ENCODE measurements around the gene MPRIP.

MPRIP gene

DNA sequence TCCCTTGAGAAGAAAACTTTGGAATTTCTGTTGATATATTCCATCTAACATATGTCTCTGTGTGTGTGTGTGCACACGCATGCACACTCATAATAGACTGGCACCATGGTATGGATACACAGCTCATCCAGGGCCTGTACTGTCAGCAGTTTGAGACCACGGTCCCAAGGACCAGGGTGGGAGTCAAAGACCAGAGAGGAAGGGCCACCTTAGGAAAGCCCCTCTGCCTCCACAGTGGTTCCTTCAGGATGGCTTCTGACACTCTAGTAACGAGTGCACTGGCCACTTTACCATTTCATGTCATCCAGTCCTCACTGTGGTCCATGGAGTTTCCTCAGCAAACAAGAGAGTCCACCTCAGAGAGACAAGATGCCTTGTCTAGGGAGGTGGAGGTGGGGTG lies 82.1 kb downstream of the MPRIP start:
- TF ChIP-seq, protein P1, sequence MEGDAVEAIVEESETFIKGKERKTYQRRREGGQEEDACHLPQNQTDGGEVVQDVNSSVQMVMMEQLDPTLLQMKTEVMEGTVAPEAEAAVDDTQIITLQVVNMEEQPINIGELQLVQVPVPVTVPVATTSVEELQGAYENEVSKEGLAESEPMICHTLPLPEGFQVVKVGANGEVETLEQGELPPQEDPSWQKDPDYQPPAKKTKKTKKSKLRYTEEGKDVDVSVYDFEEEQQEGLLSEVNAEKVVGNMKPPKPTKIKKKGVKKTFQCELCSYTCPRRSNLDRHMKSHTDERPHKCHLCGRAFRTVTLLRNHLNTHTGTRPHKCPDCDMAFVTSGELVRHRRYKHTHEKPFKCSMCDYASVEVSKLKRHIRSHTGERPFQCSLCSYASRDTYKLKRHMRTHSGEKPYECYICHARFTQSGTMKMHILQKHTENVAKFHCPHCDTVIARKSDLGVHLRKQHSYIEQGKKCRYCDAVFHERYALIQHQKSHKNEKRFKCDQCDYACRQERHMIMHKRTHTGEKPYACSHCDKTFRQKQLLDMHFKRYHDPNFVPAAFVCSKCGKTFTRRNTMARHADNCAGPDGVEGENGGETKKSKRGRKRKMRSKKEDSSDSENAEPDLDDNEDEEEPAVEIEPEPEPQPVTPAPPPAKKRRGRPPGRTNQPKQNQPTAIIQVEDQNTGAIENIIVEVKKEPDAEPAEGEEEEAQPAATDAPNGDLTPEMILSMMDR (conservative IDR thresholded peaks at IDR 0.05; ENCODE audit: low read depth) = no peak
- ChIA-PET POLR2A (ENCODE audit: low non-redundant PET) (no interaction called here), CTCF (no interaction called here)
- no peak for DNase-seq (ENCODE audit: low spot score)
- peak overlapping the region; percentile 43; the same call in 1 of the 2 replicates for H3K27ac ChIP-seq

DNA sequence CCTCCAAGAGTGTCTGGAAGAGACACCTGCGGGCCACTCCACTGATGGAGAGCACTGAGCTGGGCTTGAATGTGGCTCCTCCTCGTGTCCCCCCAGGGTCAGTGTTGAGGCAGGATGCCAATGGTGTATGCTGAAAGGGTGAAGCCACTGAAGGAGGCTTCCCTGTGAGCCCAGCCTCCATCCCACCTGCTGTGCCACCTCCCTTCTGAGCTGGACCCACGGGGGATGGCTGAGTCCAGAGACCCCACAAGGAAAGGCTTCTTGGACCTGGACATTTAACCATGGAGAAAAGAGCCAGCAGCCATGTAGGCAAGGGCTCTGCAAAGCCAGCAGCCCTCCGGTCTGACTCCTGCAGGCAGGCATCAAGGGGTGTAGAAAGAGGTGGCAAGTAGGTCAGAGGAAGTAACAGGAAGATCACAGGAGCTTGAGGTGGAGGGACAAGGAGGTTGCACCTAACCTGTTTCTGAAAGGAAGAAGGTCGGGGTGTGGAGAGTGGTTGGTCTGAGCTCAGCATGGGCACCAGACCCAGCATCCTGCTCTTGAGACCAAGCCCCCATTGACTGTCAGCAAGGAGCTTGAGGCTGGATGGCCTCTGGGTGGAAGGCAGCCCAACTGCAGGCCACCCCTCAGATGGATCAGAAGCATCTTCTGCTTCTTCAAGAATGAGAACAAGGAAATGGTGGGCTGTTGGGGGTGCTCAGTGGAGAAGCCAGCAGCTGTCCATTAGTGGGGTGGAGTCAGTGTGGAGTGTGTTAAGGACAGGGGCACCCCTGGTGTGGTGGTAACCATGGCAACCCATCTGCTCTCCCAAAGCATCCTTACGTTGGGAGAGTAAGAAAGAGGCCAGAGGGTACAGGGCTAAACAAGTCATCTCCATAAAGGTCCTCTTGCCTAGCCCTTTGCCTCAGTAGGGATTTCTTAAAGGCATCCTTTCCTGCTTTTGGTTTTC lies 83.2 kb downstream of the MPRIP start:
- peak overlapping the region; percentile 43; the same call in 1 of the 2 replicates for H3K27ac ChIP-seq
- ChIA-PET CTCF (no interaction called here), POLR2A (ENCODE audit: low non-redundant PET) (no interaction called here)
- TF ChIP-seq, protein P1 (conservative IDR thresholded peaks at IDR 0.05; ENCODE audit: low read depth) = no peak
- DNase-seq (ENCODE audit: low spot score) = no peak

DNA sequence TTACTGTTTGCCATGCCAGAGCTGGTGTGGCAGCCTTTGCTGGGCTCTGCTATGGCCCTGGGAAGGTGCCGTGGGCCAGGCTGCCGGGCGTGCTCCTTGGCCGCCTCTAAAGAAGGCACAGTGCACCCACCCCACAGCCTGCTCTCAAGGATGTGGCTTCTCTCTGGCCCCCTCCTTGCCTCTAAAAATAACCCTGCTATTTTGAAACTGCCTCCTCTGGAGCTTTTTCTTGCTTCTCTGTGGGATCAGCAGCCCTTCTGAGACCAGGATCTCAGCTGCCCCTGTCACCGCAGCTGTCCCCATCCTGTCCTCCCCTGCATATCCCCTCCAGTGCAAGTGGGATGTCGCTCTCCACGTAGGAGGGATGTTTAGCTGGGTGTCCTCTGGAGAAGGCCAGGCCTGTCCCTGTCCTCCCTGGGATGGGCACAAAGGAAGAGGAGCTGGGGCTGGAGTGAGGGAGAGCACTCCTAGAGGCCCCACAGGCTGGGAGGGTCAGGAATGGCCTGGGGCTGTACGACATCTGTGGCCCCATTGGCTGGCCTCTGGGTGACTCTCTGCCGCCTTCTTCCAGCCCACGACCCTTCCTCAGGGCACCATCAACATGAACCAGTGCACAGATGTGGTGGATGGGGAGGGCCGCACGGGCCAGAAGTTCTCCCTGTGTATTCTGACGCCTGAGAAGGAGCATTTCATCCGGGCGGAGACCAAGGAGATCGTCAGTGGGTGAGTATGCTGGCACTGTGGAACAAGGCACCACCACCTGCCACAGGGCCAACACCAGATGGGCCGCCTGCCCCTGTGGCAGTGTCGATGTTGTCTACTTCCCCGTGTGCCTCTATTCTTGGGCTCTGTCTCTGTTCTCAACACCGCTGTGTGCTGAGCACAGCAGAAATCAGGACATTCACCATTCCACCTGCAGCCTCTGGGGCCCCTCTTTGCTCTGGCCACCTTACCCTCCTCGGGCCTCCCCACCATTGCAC lies 84.2 kb downstream of the MPRIP start:
- CTCF ChIA-PET = no interaction called here
- H3K27ac ChIP-seq = peak overlapping the region; percentile 43
- POLR2A ChIA-PET (ENCODE audit: low non-redundant PET) = no interaction called here
- TF ChIP-seq, protein P1 (conservative IDR thresholded peaks at IDR 0.05; ENCODE audit: low read depth) = no peak
- no peak for DNase-seq (ENCODE audit: low spot score)

DNA sequence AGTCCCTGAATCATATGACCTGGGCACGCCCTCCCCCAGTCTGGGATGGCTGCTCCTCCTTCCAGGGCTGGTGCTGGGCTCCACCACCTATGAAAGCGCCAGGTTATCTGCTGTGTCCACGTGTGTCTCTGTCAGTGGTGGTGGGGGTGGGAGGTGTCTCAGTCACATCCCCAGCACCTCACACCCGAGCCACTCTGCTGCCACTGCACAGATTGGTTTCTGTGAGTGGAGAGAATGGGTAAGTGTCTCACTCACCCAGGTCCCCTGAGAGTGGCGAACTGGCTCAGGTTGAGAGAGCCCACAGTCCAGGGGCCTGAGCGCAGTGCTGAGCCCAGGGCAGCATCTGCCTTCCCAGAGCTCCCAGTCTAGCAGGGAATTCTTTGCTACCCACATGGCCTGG lies 84.9 kb downstream of the MPRIP start:
- no peak for DNase-seq (ENCODE audit: low spot score)
- CTCF ChIA-PET = no interaction called here
- peak overlapping the region; percentile 43 for H3K27ac ChIP-seq
- TF ChIP-seq, protein P1 (conservative IDR thresholded peaks at IDR 0.05; ENCODE audit: low read depth) = no peak
- POLR2A ChIA-PET (ENCODE audit: low non-redundant PET) = no interaction called here

DNA sequence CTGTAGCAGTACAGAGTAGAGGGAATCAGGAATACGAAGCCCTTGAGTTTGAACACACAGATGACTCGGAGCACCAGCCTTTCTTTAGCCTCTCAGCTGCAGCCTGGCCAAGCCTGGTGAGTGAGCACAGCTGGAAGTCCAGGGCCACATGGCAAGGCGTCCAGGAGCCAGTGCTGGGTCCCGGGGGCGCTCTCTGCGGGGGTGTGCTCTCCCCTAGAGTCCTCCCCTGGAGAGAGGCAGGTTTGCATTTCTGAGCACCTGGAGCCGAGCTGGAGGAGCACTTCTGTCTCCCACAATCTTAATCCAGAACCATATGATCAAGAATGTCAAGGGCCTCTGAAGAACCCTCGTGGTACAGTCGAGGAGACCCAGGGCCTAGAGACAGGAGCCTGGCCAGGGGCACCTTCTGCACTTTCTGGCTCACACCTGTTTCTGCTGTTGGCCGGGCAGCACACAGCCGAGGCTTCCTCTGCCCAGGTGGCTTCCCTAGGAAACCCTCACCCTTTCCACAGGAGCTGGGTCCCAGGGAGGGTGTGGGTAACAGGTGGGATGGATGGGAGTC lies 85.6 kb downstream of the MPRIP start:
- H3K27ac ChIP-seq = peak overlapping the region; percentile 43
- ChIA-PET CTCF (interaction anchor here (0.7 kb wide), 1 partner anchor 21 kb away, joined by 4 read pairs; no protein-coding TSS in a partner anchor), POLR2A (ENCODE audit: low non-redundant PET) (no interaction called here)
- TF ChIP-seq, protein P1 (conservative IDR thresholded peaks at IDR 0.05; ENCODE audit: low read depth) = no peak
- no peak for DNase-seq (ENCODE audit: low spot score)
